WTC11 (cell line): ENCODE data around the gene NTPCR. TPM values are rescaled to one million over a fixed set of nuclear protein-coding genes. Genes with fewer than 3 reads are reported as not detected.

Source experiments
- ATAC-seq: fragments of 200-7000 bp; cut with Tn5 transposase; 2 replicates; pipeline ENCODE4 v1.10.0; 2021; ENCODE audit warnings: mild to moderate bottlenecking, moderate library complexity
- CTCF ChIA-PET: fragments of 300-600 bp; sonication (Branson Sonifier 250); formaldehyde crosslinking; loops from one replicate; lab custom pipeline; 2021; ENCODE audit warnings: antibody characterized with exemption; lab: Charles Lee
- POLR2A ChIA-PET: fragments of 350-600 bp; sonication (Branson Sonifier 250); formaldehyde crosslinking; loops from one replicate; lab custom pipeline; 2021; ENCODE audit warnings: antibody characterized with exemption; lab: Charles Lee
- DNase-seq: peaks from one replicate; pipeline ENCODE4 v3.0.0; 2021; ENCODE audit warnings: low spot score
- H3K27ac Mint-ChIP-seq: 2 replicates; pipeline ENCODE4 v1.8.0; 2021; ENCODE audit warnings: mixed read lengths
- H3K27me3 Mint-ChIP-seq: 2 replicates; pipeline ENCODE4 v1.8.0; 2021; ENCODE audit warnings: low read depth, mild to moderate bottlenecking, moderate library complexity, mixed read lengths
- H3K36me3 Mint-ChIP-seq: 2 replicates; pipeline ENCODE4 v1.8.0; 2021; ENCODE audit warnings: mixed read lengths
- H3K4me1 Mint-ChIP-seq: 2 replicates; pipeline ENCODE4 v1.8.0; 2022; ENCODE audit warnings: mixed read lengths
- H3K4me3 Mint-ChIP-seq: 2 replicates; pipeline ENCODE4 v1.8.0; 2021; ENCODE audit warnings: mild to moderate bottlenecking, moderate library complexity, mixed read lengths
- H3K9me3 Mint-ChIP-seq: 2 replicates; pipeline ENCODE4 v1.8.0; 2021; ENCODE audit warnings: mixed read lengths
- ARID4B ChIP-seq: sonication (generic); formaldehyde crosslinking; IDR thresholded peaks from 2 replicates; pipeline ENCODE4 v1.8.0; 2023; ENCODE audit warnings: missing genetic modification reagents, mild to moderate bottlenecking, borderline replicate concordance
- ATF1 ChIP-seq: sonication (generic); formaldehyde crosslinking; IDR thresholded peaks from 2 replicates; pipeline ENCODE4 v1.8.1; 2023; ENCODE audit warnings: mild to moderate bottlenecking, moderate library complexity, missing genetic modification reagents
- CDX4 ChIP-seq: fragments of 250-450 bp; sonication (Bioruptor Pico); IDR thresholded peaks from 2 replicates; pipeline ENCODE4 v1.9.0; 2021; ENCODE audit warnings: moderate library complexity, mild to moderate bottlenecking, inconsistent platforms, borderline replicate concordance
- E2F5 ChIP-seq: sonication (generic); formaldehyde crosslinking; IDR thresholded peaks from 2 replicates; pipeline ENCODE4 v1.8.1; 2022; ENCODE audit warnings: mild to moderate bottlenecking, moderate library complexity, missing genetic modification reagents
- EMX1 ChIP-seq: fragments of 250-450 bp; sonication (Bioruptor Pico); IDR thresholded peaks from 2 replicates; pipeline ENCODE4 v1.8.0; 2021; ENCODE audit warnings: mild to moderate bottlenecking
- FOXP1 ChIP-seq: sonication (generic); formaldehyde crosslinking; IDR thresholded peaks from 2 replicates; pipeline ENCODE4 v1.8.0; 2022; ENCODE audit warnings: missing genetic modification reagents, mild to moderate bottlenecking, moderate library complexity, borderline replicate concordance
- HMGA2 ChIP-seq: fragments of 250-450 bp; sonication (Bioruptor Pico); IDR thresholded peaks from 2 replicates; pipeline ENCODE4 v1.4.0; 2021; ENCODE audit warnings: mild to moderate bottlenecking, moderate library complexity
- JUN ChIP-seq: sonication (generic); formaldehyde crosslinking; IDR thresholded peaks from 2 replicates; pipeline ENCODE4 v1.8.0; 2023; ENCODE audit warnings: mild to moderate bottlenecking, missing genetic modification reagents
- NFYB ChIP-seq: sonication (generic); formaldehyde crosslinking; conservative IDR thresholded peaks from 2 replicates; pipeline ENCODE4 v1.8.0; 2022; ENCODE audit warnings: low read depth, missing genetic modification reagents
- PREB ChIP-seq: sonication (generic); formaldehyde crosslinking; IDR thresholded peaks from 2 replicates; pipeline ENCODE4 v1.8.1; 2022; ENCODE audit warnings: mild to moderate bottlenecking, missing genetic modification reagents, moderate library complexity, borderline replicate concordance
- RELA ChIP-seq: sonication (generic); formaldehyde crosslinking; IDR thresholded peaks from 2 replicates; pipeline ENCODE4 v1.8.1; 2022; ENCODE audit warnings: missing genetic modification reagents, mild to moderate bottlenecking, borderline replicate concordance
- RORB ChIP-seq: fragments of 250-450 bp; sonication (Bioruptor Pico); IDR thresholded peaks from 2 replicates; pipeline ENCODE4 v1.9.0; 2021; ENCODE audit warnings: mild to moderate bottlenecking
- SMAD4 ChIP-seq: sonication (generic); formaldehyde crosslinking; IDR thresholded peaks from 2 replicates; pipeline ENCODE4 v1.8.0; 2022; ENCODE audit warnings: mild to moderate bottlenecking, missing genetic modification reagents
- SOX15 ChIP-seq: fragments of 250-450 bp; sonication (Bioruptor Pico); IDR thresholded peaks from 2 replicates; pipeline ENCODE4 v1.9.0; 2021; ENCODE audit warnings: mild to moderate bottlenecking
- ZMAT4 ChIP-seq: fragments of 250-450 bp; sonication (Bioruptor Pico); IDR thresholded peaks from 2 replicates; pipeline ENCODE4 v1.9.0; 2021; ENCODE audit warnings: mild to moderate bottlenecking
- ZNF138 ChIP-seq: sonication (generic); formaldehyde crosslinking; conservative IDR thresholded peaks from 2 replicates; pipeline ENCODE4 v1.8.1; 2022; ENCODE audit warnings: mild to moderate bottlenecking, moderate library complexity, missing genetic modification reagents
- ZNF232 ChIP-seq: sonication (generic); formaldehyde crosslinking; IDR thresholded peaks from 2 replicates; pipeline ENCODE4 v1.8.0; 2022; ENCODE audit warnings: mild to moderate bottlenecking, missing genetic modification reagents
- ZNF317 ChIP-seq: sonication (generic); formaldehyde crosslinking; IDR thresholded peaks from 2 replicates; pipeline ENCODE4 v1.8.1; 2023; ENCODE audit warnings: low read depth, mild to moderate bottlenecking, moderate library complexity, missing genetic modification reagents, borderline replicate concordance
- ZNF396 ChIP-seq: fragments of 250-450 bp; sonication (Bioruptor Pico); IDR thresholded peaks from 2 replicates; pipeline ENCODE4 v1.8.0; 2021; ENCODE audit warnings: mild to moderate bottlenecking, moderate library complexity, borderline replicate concordance
- ZNF425 ChIP-seq: fragments of 250-450 bp; sonication (Bioruptor Pico); conservative IDR thresholded peaks from 2 replicates; pipeline ENCODE4 v1.9.0; 2021; ENCODE audit warnings: mild to moderate bottlenecking
- total RNA-seq: library from RNA; stranded (reverse); gene quantifications from 3 replicates; pipeline ENCODE4 v1.2.3, GENCODE V29; 2021

Gene NTPCR
- total RNA-seq, 1 experiment from 2014 or later: 102 TPM

- CTCF ChIA-PET: no interaction called here
- ATAC-seq: no peak
- no peaks in the 10 kb centered on the region for H3K27me3 Mint-ChIP-seq
- H3K4me3 Mint-ChIP-seq: no peak overlapping the region
- peaks cover 24% of the 10 kb centered on the region for H3K36me3 Mint-ChIP-seq
- peaks cover under 1% of the 10 kb centered on the region; the same call in 1 of the 2 replicates for H3K9me3 Mint-ChIP-seq
- DNase-seq: no peak
- H3K27ac Mint-ChIP-seq: no peak overlapping the region
- TF ChIP-seq ZNF425 (CRISPR knock-in tag): no peak
- TF ChIP-seq ARID4B: no peak
- TF ChIP-seq CDX4 (CRISPR knock-in tag): no peak
- TF ChIP-seq RORB (CRISPR knock-in tag): no peak
- TF ChIP-seq EMX1: no peak
- TF ChIP-seq PREB (CRISPR knock-in tag): no peak
- TF ChIP-seq FOXP1 (CRISPR knock-in tag): no peak
- no peak for TF ChIP-seq NFYB (CRISPR knock-in tag)
- no peak for TF ChIP-seq JUN
- no peak for TF ChIP-seq ZNF317 (CRISPR knock-in tag)
- TF ChIP-seq HMGA2 (CRISPR knock-in tag): no peak
- TF ChIP-seq ZMAT4 (CRISPR knock-in tag): no peak
- no peak for TF ChIP-seq SOX15 (CRISPR knock-in tag)
- no peak for TF ChIP-seq SMAD4 (CRISPR knock-in tag)
- no peak for TF ChIP-seq RELA
- TF ChIP-seq ZNF232 (CRISPR knock-in tag): no peak
- no peak for TF ChIP-seq E2F5 (CRISPR knock-in tag)
- TF ChIP-seq ZNF396 (CRISPR knock-in tag): no peak
- TF ChIP-seq ATF1 (CRISPR knock-in tag): no peak
- TF ChIP-seq ZNF138: no peak
- TF ChIP-seq, all 79 proteins: peak for 0
- H3K4me1 Mint-ChIP-seq: no peaks in the 10 kb centered on the region
- POLR2A ChIA-PET: no interaction called here
Measured at GRCh38 chr1:232987046-232987773, 36.8 kb downstream of the NTPCR start.
